GM19351 (cell line): ENCODE measurements around the gene SLC35B2.

Experiments used
- ATAC-seq: cut with Tn5 transposase; IDR thresholded peaks from one replicate; pipeline ENCODE4 v1.9.1; 2021; ENCODE audit warnings: mild to moderate bottlenecking, moderate library complexity; ENCODE audit not compliant: unreplicated experiment

The SLC35B2 gene

DNA sequence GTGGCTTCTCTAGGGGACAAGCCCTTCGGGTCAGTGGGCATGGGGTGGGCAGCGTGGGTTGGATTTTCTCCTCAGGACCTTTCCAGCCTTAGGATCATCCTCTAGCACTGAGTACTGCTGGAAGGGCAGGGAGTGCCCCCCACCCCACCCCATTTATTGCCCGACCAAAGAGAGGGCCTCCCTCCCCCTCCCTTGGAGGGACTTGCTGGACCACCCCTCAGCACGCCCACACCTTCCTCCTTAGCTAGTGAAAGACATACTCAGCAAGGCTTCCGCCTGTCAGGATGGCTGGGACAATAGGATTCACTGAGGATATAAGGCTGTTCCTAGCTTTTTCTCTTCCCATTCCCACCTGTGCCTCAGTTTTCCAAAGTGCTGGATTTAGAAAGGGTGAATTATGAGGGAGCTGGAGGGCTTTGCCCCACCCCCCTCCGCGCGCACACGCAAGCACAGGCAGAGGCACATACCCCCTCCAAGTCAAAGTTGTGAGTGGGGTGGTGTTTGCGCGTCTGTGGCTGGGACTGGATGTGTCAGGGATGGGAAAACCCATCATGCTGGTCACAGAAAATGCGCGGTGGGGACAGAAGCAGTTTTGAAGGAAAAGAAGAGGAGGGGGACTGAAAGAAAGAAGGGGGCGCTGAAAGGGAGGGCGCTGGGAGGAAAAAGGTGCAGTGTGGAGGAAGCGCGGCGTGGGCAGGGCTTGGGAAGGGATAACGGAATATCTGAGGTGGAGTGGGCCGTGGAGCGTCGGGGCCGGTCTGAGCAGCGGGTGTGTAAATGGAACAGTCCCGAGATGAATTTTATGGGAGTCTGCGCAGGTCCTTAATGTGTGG, 34.6 kb downstream of the SLC35B2 start:
- no peak for ATAC-seq

DNA sequence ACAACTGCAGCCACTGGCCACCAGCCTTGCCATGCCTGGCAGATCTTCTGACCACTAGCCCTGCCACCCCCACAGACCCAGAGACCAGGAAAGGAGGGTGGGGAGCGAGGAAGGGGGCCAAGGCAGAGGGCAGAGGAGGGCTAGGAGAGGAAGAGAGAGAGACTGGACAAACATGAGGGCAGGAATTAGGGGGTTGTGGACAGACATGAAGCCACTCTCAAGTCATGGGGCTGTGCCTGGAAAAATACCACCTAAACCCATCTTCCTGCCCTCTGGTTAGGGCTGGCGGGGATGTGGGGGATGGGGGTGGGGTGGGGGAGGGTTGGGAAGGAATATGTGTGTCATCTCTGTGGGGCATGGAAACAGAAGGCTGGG, 35.4 kb downstream of the SLC35B2 start:
- no peak for ATAC-seq

GRCh38 chr6:44221291-44221960, 35.9 kb downstream of the SLC35B2 start:
- ATAC-seq = peak; percentile 48

DNA sequence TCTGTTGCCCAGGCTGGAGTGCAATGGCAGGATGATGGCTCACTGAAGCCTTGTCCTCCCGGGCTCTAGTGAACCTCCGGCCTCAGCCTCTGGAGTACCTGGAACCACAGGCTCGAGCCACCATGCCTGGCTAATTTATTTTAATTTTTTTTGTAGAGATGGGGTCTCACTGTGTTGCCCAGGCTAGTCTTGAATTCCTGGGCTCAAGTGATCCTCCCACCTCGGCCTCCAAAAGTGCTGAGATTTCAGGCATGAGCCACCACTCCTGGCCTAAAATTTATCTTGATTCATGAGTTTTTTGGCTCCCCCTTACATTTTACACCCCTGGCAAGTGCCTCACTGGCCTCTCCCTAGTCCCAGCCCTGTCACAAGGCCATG, 36.4 kb downstream of the SLC35B2 start:
- no peak for ATAC-seq

- ATAC-seq = no peak
Measured at GRCh38 chr6:44219815-44220784, 37.2 kb downstream of the SLC35B2 start.

- ATAC-seq = peak; percentile 50
Measured at GRCh38 chr6:44219053-44219814, 38.1 kb downstream of the SLC35B2 start.

DNA sequence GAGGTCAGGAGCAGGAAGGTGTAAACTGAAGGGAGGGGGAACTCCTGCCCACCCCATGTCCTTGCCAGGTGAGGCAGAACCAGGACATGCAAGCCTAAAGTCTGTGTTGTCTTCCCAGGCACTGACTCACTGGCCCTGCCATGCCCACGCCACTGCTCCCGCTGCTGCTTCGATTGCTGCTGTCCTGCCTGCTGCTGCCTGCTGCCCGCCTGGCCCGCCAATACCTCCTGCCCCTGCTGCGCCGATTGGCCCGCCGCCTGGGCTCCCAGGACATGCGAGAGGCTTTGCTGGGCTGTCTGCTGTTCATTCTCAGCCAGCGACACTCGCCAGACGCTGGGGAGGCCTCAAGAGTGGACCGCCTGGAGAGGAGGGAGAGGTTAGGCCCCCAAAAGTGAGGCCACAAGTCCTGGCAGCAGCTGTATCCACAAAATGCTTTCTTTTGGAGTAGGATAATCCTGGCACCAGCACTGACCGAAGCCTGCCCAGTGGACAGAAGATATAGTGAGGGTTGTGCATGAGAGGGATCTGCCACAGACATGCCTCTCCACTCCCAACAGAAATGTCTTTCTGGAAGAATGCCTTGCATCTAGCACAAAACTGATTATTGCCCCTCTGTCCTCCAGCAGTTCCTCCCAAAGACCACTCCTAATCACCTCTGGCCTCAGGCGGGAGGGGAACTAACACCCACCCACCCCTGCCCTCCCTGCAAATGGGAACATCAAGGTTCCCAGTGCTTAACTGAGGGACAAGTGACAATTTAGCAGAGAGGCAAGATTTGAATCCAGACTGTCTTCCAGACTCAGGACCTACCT, 39.8 kb downstream of the SLC35B2 start:
- no peak for ATAC-seq

DNA sequence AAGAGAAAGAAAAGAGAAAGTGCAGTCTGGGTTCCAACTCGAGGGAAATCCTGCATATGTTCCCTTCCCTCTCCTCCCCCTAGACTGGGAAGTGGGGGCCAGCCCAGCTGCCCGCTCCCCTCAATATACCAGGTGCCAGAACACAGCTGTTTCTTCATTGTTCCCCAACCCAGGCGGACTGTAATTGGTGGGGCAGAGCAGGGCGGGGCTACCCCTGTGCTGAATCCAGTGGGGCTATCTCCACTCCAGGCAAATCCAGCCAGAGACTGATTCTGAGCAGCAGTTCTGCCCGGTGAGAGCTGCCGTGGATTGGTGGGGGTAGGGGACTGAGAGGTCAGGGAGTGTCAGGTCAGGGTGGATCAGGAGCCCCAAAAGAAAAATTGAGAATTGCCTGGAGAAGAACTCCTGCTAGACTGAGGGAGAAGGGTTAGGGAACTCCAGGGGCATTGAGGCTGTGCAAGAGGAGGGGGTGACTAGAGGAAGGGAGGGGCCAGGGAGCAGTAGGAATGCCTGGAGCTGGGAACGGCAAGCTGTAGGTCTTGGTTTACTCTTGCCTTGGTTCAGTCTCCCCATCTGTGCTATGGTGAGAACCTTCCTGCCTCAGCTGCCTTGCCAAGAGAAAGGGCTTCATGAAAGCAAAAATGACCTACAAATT, 40.5 kb downstream of the SLC35B2 start, which contains the start of gene MYMX:
MYMX (plus strand) TSS at position 250 of the 655 bp plus-strand sequence. CDS start 546 bp downstream, outside the sequence.
- no peak for ATAC-seq

DNA sequence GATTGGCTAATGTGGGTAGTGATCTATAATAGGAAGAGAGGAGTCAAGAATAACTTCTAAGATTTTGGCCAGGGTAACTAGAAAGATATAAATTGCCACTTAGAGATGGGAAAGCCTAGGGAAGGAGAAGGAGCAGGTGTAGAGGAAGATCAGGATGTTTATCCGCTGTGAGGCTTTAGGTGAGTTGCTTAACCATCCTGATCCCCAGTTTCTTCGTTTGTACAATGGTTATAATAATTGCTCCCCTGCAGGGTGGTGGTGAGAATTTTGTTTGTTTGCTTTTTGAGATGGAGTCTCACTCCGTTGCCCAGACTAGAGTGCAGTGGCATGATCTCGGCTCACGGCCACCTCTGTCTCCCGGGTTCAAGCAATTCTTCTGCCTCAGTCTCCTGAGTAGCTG, 43.0 kb downstream of the SLC35B2 start:
- no peak for ATAC-seq

GRCh38 chr6:44211284-44211683, 46.0 kb downstream of the SLC35B2 start:
- no peak for ATAC-seq

- ATAC-seq = no peak
Measured at GRCh38 chr6:44207966-44208365, 49.4 kb downstream of the SLC35B2 start.
